WTC11 (cell line): ENCODE results near the gene MID1IP1. TPM values are rescaled to one million over a fixed set of nuclear protein-coding genes. Genes with fewer than 3 reads are reported as not detected.

ENCODE experiments used
- ATAC-seq: fragments of 200-7000 bp; cut with Tn5 transposase; 2 replicates; pipeline ENCODE4 v1.10.0; 2021; ENCODE audit warnings: mild to moderate bottlenecking, moderate library complexity
- CTCF ChIA-PET: fragments of 300-600 bp; sonication (Branson Sonifier 250); formaldehyde crosslinking; loops from one replicate; lab custom pipeline; 2021; ENCODE audit warnings: antibody characterized with exemption; lab: Charles Lee
- POLR2A ChIA-PET: fragments of 350-600 bp; sonication (Branson Sonifier 250); formaldehyde crosslinking; loops from one replicate; lab custom pipeline; 2021; ENCODE audit warnings: antibody characterized with exemption; lab: Charles Lee
- DNase-seq: peaks from one replicate; pipeline ENCODE4 v3.0.0; 2021; ENCODE audit warnings: low spot score
- H3K27ac Mint-ChIP-seq: 2 replicates; pipeline ENCODE4 v1.8.0; 2021; ENCODE audit warnings: mixed read lengths
- H3K27me3 Mint-ChIP-seq: 2 replicates; pipeline ENCODE4 v1.8.0; 2021; ENCODE audit warnings: low read depth, mild to moderate bottlenecking, moderate library complexity, mixed read lengths
- H3K36me3 Mint-ChIP-seq: 2 replicates; pipeline ENCODE4 v1.8.0; 2021; ENCODE audit warnings: mixed read lengths
- H3K4me1 Mint-ChIP-seq: 2 replicates; pipeline ENCODE4 v1.8.0; 2022; ENCODE audit warnings: mixed read lengths
- H3K4me3 Mint-ChIP-seq: 2 replicates; pipeline ENCODE4 v1.8.0; 2021; ENCODE audit warnings: mild to moderate bottlenecking, moderate library complexity, mixed read lengths
- H3K9me3 Mint-ChIP-seq: 2 replicates; pipeline ENCODE4 v1.8.0; 2021; ENCODE audit warnings: mixed read lengths
- ARID4B ChIP-seq: sonication (generic); formaldehyde crosslinking; IDR thresholded peaks from 2 replicates; pipeline ENCODE4 v1.8.0; 2023; ENCODE audit warnings: missing genetic modification reagents, mild to moderate bottlenecking, borderline replicate concordance
- FOXK1 ChIP-seq: sonication (generic); formaldehyde crosslinking; IDR thresholded peaks from 2 replicates; pipeline ENCODE4 v1.8.0; 2022; ENCODE audit warnings: mild to moderate bottlenecking, moderate library complexity, missing genetic modification reagents
- GABPB1 ChIP-seq: sonication (generic); formaldehyde crosslinking; IDR thresholded peaks from 2 replicates; pipeline ENCODE4 v1.8.1; 2023; ENCODE audit warnings: mild to moderate bottlenecking, missing genetic modification reagents
- IRF1 ChIP-seq: sonication (generic); formaldehyde crosslinking; IDR thresholded peaks from 2 replicates; pipeline ENCODE4 v1.8.0; 2023; ENCODE audit warnings: missing genetic modification reagents
- NR2C2 ChIP-seq: sonication (generic); formaldehyde crosslinking; IDR thresholded peaks from 2 replicates; pipeline ENCODE4 v1.8.0; 2022; ENCODE audit warnings: mild to moderate bottlenecking, missing genetic modification reagents
- RELA ChIP-seq: sonication (generic); formaldehyde crosslinking; IDR thresholded peaks from 2 replicates; pipeline ENCODE4 v1.8.1; 2022; ENCODE audit warnings: missing genetic modification reagents, mild to moderate bottlenecking, borderline replicate concordance
- SMAD3 ChIP-seq: sonication (generic); formaldehyde crosslinking; IDR thresholded peaks from 2 replicates; pipeline ENCODE4 v1.8.0; 2022; ENCODE audit warnings: missing genetic modification reagents, mild to moderate bottlenecking, borderline replicate concordance
- SOX15 ChIP-seq: fragments of 250-450 bp; sonication (Bioruptor Pico); IDR thresholded peaks from 2 replicates; pipeline ENCODE4 v1.9.0; 2021; ENCODE audit warnings: mild to moderate bottlenecking
- ZNF317 ChIP-seq: sonication (generic); formaldehyde crosslinking; IDR thresholded peaks from 2 replicates; pipeline ENCODE4 v1.8.1; 2023; ENCODE audit warnings: low read depth, mild to moderate bottlenecking, moderate library complexity, missing genetic modification reagents, borderline replicate concordance
- total RNA-seq: library from RNA; stranded (reverse); gene quantifications from 3 replicates; pipeline ENCODE4 v1.2.3, GENCODE V29; 2021
- TF ChIP-seq, protein P1 (sequence below): sonication (generic); formaldehyde crosslinking; conservative IDR thresholded peaks from 2 replicates; pipeline ENCODE4 v1.8.1; 2023; ENCODE audit warnings: mild to moderate bottlenecking, low read depth, missing genetic modification reagents, moderate library complexity
- TF ChIP-seq, protein P2 (sequence below): sonication (generic); formaldehyde crosslinking; IDR thresholded peaks from 2 replicates; pipeline ENCODE4 v1.8.1; 2022; ENCODE audit warnings: mild to moderate bottlenecking, missing genetic modification reagents, moderate library complexity, borderline replicate concordance
- TF ChIP-seq, protein P3 (sequence below): sonication (generic); formaldehyde crosslinking; IDR thresholded peaks from 2 replicates; pipeline ENCODE4 v1.8.0; 2022; ENCODE audit warnings: mild to moderate bottlenecking, missing genetic modification reagents

Gene MID1IP1
- total RNA-seq, 1 experiment from 2014 or later = 118 TPM

DNA sequence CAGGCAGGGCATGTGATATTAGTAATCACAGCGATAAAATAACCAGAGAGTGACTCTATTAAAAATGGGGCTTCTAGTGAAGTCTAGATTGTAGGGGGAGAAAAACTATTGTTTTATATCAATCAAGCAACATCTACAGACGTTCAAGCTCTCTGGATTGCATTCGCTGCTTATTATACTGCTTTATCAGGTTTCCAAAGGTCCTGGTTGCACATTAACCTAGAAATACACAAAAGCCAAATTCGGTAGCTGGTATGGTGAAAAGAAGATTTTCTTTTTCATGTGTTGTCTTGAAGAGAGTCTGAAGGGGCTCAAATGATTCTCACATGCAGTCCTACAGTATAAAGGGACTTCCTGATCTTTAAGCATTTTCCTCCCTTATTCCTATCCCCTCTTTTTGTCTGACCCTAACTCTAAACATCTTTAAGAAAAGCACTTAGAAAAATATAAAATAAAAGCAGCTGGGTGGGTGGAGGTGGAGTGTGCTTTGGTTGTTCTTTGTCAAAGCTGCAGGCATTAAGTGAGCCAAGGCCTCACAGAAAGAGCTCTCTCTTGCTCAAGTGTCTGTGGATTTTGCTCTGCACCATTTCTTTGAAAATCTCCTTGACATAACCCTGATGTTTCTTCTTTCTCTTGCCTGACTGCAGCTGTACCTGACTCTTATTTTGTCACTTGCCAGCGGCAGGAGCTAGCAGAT, 46.1 kb downstream of the MID1IP1 start:
- ChIA-PET CTCF (no interaction called here), POLR2A (no interaction called here)
- Mint-ChIP-seq H3K9me3 (peaks cover 4% of the 10 kb centered on the region), H3K27me3 (no peaks in the 10 kb centered on the region), H3K4me3 (no peak overlapping the region), H3K27ac (no peak overlapping the region), H3K4me1 (peaks cover 19% of the 10 kb centered on the region), H3K36me3 (no peaks in the 10 kb centered on the region)
- TF ChIP-seq, protein P1, sequence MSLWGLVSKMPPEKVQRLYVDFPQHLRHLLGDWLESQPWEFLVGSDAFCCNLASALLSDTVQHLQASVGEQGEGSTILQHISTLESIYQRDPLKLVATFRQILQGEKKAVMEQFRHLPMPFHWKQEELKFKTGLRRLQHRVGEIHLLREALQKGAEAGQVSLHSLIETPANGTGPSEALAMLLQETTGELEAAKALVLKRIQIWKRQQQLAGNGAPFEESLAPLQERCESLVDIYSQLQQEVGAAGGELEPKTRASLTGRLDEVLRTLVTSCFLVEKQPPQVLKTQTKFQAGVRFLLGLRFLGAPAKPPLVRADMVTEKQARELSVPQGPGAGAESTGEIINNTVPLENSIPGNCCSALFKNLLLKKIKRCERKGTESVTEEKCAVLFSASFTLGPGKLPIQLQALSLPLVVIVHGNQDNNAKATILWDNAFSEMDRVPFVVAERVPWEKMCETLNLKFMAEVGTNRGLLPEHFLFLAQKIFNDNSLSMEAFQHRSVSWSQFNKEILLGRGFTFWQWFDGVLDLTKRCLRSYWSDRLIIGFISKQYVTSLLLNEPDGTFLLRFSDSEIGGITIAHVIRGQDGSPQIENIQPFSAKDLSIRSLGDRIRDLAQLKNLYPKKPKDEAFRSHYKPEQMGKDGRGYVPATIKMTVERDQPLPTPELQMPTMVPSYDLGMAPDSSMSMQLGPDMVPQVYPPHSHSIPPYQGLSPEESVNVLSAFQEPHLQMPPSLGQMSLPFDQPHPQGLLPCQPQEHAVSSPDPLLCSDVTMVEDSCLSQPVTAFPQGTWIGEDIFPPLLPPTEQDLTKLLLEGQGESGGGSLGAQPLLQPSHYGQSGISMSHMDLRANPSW (CRISPR knock-in tag) = no peak
- TF ChIP-seq ZNF317 (CRISPR knock-in tag) (no peak), SMAD3 (CRISPR knock-in tag) (no peak), NR2C2 (CRISPR knock-in tag) (no peak), FOXK1 (CRISPR knock-in tag) (no peak), SOX15 (CRISPR knock-in tag) (no peak)
- TF ChIP-seq, protein P2, sequence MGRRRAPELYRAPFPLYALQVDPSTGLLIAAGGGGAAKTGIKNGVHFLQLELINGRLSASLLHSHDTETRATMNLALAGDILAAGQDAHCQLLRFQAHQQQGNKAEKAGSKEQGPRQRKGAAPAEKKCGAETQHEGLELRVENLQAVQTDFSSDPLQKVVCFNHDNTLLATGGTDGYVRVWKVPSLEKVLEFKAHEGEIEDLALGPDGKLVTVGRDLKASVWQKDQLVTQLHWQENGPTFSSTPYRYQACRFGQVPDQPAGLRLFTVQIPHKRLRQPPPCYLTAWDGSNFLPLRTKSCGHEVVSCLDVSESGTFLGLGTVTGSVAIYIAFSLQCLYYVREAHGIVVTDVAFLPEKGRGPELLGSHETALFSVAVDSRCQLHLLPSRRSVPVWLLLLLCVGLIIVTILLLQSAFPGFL (CRISPR knock-in tag) = no peak
- TF ChIP-seq, protein P3, sequence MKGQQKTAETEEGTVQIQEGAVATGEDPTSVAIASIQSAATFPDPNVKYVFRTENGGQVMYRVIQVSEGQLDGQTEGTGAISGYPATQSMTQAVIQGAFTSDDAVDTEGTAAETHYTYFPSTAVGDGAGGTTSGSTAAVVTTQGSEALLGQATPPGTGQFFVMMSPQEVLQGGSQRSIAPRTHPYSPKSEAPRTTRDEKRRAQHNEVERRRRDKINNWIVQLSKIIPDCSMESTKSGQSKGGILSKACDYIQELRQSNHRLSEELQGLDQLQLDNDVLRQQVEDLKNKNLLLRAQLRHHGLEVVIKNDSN = no peak
- no peak for DNase-seq
- ATAC-seq = no peak

- POLR2A ChIA-PET = no interaction called here
- H3K4me1 Mint-ChIP-seq = peaks cover 19% of the 10 kb centered on the region
- no peaks in the 10 kb centered on the region for H3K27me3 Mint-ChIP-seq
- ATAC-seq (no peak), DNase-seq (no peak)
- H3K27ac Mint-ChIP-seq = no peak overlapping the region
- peaks cover 4% of the 10 kb centered on the region for H3K9me3 Mint-ChIP-seq
- H3K4me3 Mint-ChIP-seq = no peak overlapping the region
- no peaks in the 10 kb centered on the region for H3K36me3 Mint-ChIP-seq
- TF ChIP-seq IRF1 (CRISPR knock-in tag) (no peak), RELA (CRISPR knock-in tag) (no peak), GABPB1 (no peak), ARID4B (CRISPR knock-in tag) (no peak)
- CTCF ChIA-PET = no interaction called here
Measured at GRCh38 chrX:38847903-38848230, 46.6 kb downstream of the MID1IP1 start.
